Central memory CD4-positive, alpha-beta T cell (primary cell): Measurements from ENCODE around the gene CABLES2.

ENCODE experiments used
- DNase-seq: peaks from one replicate; pipeline ENCODE4 v3.0.0; 2022

Gene CABLES2

DNA sequence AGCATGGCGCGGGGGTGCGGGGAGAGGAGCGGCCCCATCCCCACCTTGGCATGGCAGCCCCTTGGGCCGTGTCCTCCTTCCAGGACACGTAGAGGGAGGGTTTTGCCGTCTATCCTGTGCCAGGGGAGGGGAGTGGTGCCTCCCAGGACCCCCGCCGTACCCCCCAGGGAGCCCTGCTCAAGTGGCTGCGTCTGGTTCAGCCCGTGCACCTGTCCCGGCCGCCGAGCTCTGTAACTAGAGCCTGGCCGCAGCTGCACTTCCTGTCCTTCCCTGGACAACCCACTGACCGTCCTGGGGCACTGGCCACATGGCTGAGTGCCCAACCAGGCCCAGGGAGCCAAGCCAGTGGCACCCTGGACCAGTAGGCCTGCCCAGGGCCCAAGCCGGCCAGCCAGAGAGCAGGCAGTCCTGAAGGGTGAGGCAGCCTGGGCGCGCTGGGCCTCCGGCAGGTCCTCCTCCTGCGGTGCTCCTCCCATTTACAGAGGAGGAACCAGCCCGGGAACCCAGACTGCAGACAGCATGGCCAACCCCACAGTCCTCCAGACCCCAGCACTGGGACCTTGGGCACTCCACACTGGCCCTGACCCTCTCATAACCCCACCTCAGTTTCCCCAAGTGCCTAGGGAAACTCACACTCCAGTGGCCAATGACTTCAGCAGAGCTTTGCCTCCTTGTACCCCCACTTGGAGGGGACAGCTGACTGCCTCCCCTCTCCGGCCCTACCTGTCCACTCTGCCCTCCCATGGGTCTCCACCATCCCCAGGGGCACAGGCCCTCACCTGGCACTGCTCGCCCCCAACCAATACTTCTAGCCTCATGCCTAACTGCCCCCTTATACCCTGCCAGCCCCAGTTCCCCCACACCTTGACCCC, 48.7 kb downstream of the CABLES2 start:
- no peak for DNase-seq

GRCh38 chr20:62357681-62358080, 49.4 kb downstream of the CABLES2 start:
- no peak for DNase-seq

DNA sequence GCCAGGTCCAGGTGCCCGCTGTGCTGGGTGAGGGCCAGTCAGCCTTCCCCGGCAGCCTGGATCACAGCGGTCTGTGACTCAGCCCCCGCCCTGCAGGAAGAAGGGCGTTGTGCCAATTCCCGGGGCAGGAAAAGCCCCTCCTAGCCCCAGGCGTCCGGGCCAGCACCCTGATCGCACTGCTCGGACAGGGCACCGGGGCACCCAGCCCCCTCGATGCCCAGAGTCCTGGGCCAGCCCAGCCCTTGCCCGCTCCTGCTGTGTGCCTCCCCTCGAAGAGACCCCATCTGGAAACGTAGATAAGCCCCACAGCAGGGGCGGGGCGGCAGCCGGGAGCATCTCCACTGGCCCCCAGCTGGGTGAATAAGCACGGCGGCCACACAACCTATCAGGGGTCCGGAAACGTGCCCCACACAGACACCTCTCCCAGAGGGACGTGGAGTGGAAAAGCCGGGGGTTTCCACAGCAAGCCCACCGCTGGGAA, 49.9 kb downstream of the CABLES2 start:
- no peak for DNase-seq

DNA sequence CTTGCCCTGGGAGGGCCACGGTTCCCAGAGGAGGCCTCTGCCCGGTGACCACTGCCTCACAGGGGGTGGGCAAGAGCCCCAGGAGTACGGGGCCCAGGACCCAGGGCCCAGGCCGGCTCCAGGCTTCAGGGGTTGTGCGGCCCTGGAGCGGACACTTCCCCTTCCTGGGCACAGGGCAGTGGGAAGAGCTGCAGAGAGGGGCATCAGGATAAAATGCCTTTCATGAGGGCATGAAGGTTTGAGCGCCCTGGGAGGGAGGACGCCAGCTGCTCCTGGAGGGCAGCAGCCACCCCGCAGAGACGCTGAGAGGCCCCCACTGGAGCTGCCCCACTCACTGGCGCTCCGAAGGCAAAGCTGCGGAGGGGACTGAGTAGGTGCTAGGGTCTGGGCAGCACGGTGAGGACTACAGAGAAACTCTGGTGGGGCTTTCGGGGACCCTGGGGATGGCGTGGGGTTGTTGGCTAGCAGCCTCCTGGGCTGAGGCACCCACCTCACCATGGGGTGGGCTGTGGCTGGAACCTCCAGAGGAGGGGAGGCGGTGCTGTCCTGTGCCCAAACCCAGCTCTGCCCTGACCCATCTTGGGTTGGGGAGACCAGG, 50.4 kb downstream of the CABLES2 start:
- no peak for DNase-seq

GRCh38 chr20:62355878-62356588, 51.1 kb downstream of the CABLES2 start:
- DNase-seq = no peak

- DNase-seq = no peak
Observed at GRCh38 chr20:62355516-62355877, 51.6 kb downstream of the CABLES2 start.

- no peak for DNase-seq
Observed at GRCh38 chr20:62354811-62355341, 52.2 kb downstream of the CABLES2 start.

GRCh38 chr20:62354031-62354808, 52.9 kb downstream of the CABLES2 start:
- DNase-seq = no peak

GRCh38 chr20:62353289-62354030, 53.6 kb downstream of the CABLES2 start:
- DNase-seq = no peak

- DNase-seq = no peak
Observed at GRCh38 chr20:62352402-62353288, 54.4 kb downstream of the CABLES2 start.

DNA sequence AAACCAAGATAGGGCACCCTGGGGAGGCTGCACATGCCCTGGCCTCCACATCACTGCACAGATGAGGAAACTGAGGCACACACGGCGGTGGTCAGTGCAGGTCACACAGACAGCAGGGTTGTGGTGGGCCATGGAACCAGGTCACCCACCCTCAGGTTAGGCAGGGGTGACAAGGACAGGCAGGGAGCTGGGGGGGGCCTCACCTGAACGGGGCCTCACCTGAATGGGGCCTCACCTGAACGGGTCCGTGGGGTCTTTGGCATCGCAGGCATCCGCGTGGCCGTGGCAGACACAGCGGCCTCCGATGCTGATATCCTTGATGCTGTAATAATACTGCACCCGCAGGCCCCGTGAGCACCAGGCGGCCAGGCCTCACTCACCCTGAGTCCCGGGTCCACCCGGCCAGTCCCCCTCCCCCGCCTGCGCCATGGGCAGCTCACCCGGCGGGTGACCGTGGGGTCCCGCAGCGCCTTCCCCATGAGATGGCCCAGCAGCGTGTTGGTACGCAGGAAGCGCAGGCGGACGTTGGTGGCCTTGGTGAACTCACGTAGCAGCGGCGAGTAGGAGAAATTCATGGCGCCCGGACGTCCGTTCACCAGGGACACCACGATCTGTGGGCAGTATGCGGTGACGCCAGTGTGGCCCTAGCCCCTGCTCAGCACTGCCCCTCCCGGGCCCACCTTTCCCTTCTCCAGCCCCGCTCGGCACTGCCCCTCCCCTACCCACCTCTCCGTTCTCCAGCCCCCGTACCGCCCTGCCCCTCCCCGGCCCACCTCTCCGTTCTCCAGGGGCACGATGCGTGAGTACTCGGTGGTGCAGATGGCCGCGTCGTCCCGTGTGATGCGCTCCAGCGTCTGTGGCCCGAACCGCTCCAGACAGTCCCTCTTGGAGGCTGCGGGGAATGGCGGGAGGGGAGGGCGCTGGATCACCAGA, 55.4 kb downstream of the CABLES2 start:
- DNase-seq = no peak

- no peak for DNase-seq
Observed at GRCh38 chr20:62350629-62351422, 56.3 kb downstream of the CABLES2 start.

- no peak for DNase-seq
Observed at GRCh38 chr20:62350098-62350628, 56.9 kb downstream of the CABLES2 start.

DNA sequence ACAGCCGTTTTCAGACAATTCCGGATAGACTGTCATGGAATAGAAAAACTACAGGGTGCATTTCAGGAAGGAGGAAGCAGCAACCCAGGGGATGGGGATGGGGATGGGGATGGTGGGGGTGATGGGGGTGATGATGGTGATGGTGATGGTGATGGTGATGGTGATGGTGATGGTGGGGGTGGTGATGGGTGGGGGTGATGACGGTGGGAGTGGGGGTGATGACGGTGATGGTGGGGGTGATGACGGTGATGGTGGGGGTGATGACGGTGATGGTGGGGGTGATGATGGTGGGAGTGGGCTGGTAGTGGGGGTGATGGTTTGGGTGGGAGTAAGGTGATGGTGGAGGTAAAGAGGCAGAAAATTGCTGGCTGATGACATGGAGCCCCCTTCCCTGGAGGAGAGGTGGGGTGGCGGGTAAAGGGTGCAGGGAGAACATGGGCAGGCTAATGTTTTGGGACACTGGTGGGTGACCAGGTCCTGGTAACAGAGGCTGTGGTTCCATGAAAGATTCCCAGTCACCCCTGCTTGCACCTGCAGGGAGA, 57.5 kb downstream of the CABLES2 start:
- no peak for DNase-seq

- no peak for DNase-seq
Observed at GRCh38 chr20:62348604-62349003, 58.5 kb downstream of the CABLES2 start.

DNA sequence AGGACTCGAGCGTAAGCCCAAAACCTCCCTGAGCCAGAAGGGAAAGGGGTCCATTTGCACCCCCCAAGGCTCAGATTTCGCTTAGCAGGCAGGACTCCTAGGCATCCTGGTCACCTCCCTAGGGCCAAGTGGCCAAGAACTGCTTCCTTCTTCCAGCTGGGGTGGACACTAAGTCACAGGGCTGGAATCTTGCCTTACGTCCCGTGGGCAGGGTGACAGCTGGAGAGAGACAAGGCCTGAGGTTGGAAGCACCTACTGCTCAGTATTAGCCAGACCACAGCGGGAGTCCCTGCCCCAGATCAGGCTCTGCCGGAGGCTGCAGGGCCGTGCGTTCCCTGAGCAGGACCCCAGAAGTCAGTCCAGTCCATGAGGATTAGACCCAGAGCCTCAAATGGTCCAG, 59.6 kb downstream of the CABLES2 start:
- DNase-seq = no peak

- DNase-seq = no peak
Observed at GRCh38 chr20:62347151-62347404, 60.0 kb downstream of the CABLES2 start.

DNA sequence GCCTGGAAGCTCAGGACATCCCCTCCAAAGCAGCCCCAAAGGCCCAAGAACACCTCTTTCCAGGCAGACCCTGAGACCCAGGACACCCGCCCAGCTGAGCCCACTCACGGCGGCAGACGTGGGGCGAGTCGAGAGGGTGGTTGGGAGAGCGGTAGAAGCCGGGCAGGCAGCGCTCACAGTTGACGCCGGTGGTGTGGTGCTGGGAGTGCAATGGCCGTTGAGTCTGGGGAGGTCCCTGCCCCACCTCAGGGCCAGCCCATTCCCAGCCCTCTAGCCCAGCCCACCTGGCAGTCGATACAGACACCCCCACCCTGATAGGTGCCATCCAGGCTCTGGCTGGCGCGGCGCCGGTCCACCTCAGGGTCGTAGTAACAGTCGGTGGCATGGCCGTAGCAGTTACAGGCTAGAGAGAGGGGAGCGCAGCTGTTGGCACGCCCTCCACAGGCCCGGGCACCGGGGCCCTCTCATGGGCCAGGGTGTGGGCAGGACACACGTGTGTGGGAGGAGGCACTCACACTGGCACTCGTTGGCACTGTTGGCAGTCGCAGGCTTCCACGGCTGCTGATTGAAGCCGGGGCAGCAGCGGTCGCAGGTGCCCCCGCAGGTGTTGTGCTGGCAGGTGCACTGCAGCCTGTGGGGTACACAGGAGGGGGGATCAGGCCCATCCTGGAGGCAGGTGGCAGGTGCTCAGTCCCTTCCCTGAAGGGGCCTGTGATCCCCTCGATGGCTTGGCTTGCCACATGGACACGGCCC, 60.5 kb downstream of the CABLES2 start:
- no peak for DNase-seq
